Fibroblast of the aortic adventitia (primary cell): ENCODE data around the gene AQP7. TPM values are rescaled to one million over a fixed set of nuclear protein-coding genes. Genes with fewer than 3 reads are reported as not detected.
"Not testable (repeated sequence)": the region's sequence is repeated elsewhere in the genome, so short reads cannot be mapped to it uniquely, and the experiment has no call there.

Experiments
- DNase-seq: peaks from one replicate; pipeline ENCODE4 v3.0.0-alpha.2; 2010; ENCODE audit warnings: low read depth
- H3K4me3 ChIP-seq: 2 replicates; pipeline ENCODE4 v1.5.1; 2011; ENCODE audit warnings: low read depth, mild to moderate bottlenecking, control low read depth, low read length, moderate library complexity
- CTCF ChIP-seq: IDR thresholded peaks from 2 replicates; pipeline ENCODE4 v1.5.1; 2011; ENCODE audit warnings: mild to moderate bottlenecking, low read length, control low read depth, inconsistent platforms; ENCODE audit not compliant: insufficient read depth
- total RNA-seq: library from RNA; depleted of rRNA; stranded (reverse); fragments of >200 nt; gene quantifications from 2 replicates; pipeline ENCODE4 v1.2.3, GENCODE V29; 2012; ENCODE audit warnings: low replicate concordance

AQP7 gene
- total RNA-seq, 1 donor: 0.09 TPM

GRCh38 chr9:33374634-33375237 is 27.6 kb downstream of the AQP7 start:
- no peak overlapping the region for H3K4me3 ChIP-seq
- peak; percentile 81 for DNase-seq
- TF ChIP-seq CTCF: peak; percentile 91

GRCh38 chr9:33374190-33374589 is 28.2 kb downstream of the AQP7 start:
- no peak for TF ChIP-seq CTCF
- DNase-seq: no peak
- no peak overlapping the region for H3K4me3 ChIP-seq

GRCh38 chr9:33372900-33373299 is 29.5 kb downstream of the AQP7 start:
- H3K4me3 ChIP-seq: no peak overlapping the region
- no peak for TF ChIP-seq CTCF
- no peak for DNase-seq

- no peak for TF ChIP-seq CTCF
- H3K4me3 ChIP-seq: no peak overlapping the region
- DNase-seq: no peak
Measured at GRCh38 chr9:33366979-33367480, 35.3 kb downstream of the AQP7 start.

GRCh38 chr9:33364814-33365213 is 37.6 kb downstream of the AQP7 start:
- H3K4me3 ChIP-seq, DNase-seq: not testable (repeated sequence)

GRCh38 chr9:33364127-33364526 is 38.2 kb downstream of the AQP7 start:
- no peak for DNase-seq
- no peak for TF ChIP-seq CTCF
- no peak overlapping the region for H3K4me3 ChIP-seq

- not testable (repeated sequence) for DNase-seq, H3K4me3 ChIP-seq
Measured at GRCh38 chr9:33358641-33359040, 43.7 kb downstream of the AQP7 start.

GRCh38 chr9:33355933-33356332 is 46.4 kb downstream of the AQP7 start:
- no peak for DNase-seq
- no peak overlapping the region for H3K4me3 ChIP-seq
- no peak for TF ChIP-seq CTCF
